GM19351 (cell line): ENCODE measurements around the gene SIX1.

Source experiments
- ATAC-seq: cut with Tn5 transposase; IDR thresholded peaks from one replicate; pipeline ENCODE4 v1.9.1; 2021; ENCODE audit warnings: mild to moderate bottlenecking, moderate library complexity; ENCODE audit not compliant: unreplicated experiment

SIX1 gene

GRCh38 chr14:60648934-60649874 is at the start of gene SIX1:
Gene SIX1 (minus strand): TSS chr14:60649477. CDS start chr14:60649189, 288 bp downstream.
- peak; percentile 45 for ATAC-seq

- no peak for ATAC-seq
Measured at GRCh38 chr14:60695327-60695726, 46.0 kb upstream of the SIX1 start.

- ATAC-seq = no peak
Measured at GRCh38 chr14:60691383-60692113, 42.3 kb upstream of the SIX1 start.

GRCh38 chr14:60686865-60687264 is 37.6 kb upstream of the SIX1 start:
- no peak for ATAC-seq

- ATAC-seq = no peak
Measured at GRCh38 chr14:60684203-60684602, 34.9 kb upstream of the SIX1 start.

GRCh38 chr14:60681271-60681670 is 32.0 kb upstream of the SIX1 start:
- ATAC-seq = no peak

GRCh38 chr14:60680511-60680910 is 31.2 kb upstream of the SIX1 start:
- ATAC-seq = no peak

GRCh38 chr14:60679566-60680258 is 30.4 kb upstream of the SIX1 start:
- no peak for ATAC-seq

GRCh38 chr14:60677701-60678100 is 28.4 kb upstream of the SIX1 start:
- no peak for ATAC-seq

GRCh38 chr14:60670989-60671388 is 21.7 kb upstream of the SIX1 start:
- no peak for ATAC-seq

- no peak for ATAC-seq
Measured at GRCh38 chr14:60668431-60669112, 19.3 kb upstream of the SIX1 start.

GRCh38 chr14:60665177-60665550 is 15.9 kb upstream of the SIX1 start:
- ATAC-seq = no peak

- ATAC-seq = no peak
Measured at GRCh38 chr14:60662982-60663381, 13.7 kb upstream of the SIX1 start.

GRCh38 chr14:60661721-60662120 is 12.4 kb upstream of the SIX1 start:
- ATAC-seq = no peak

GRCh38 chr14:60658909-60659585 is 9.8 kb upstream of the SIX1 start:
- ATAC-seq = no peak

- ATAC-seq = no peak
Measured at GRCh38 chr14:60658211-60658690, 9.0 kb upstream of the SIX1 start.

GRCh38 chr14:60657456-60658210 is 8.4 kb upstream of the SIX1 start:
- no peak for ATAC-seq

GRCh38 chr14:60656686-60657455 is 7.6 kb upstream of the SIX1 start:
- ATAC-seq = peak; percentile 78
